ENCODE data around the gene CARD6.
"Not testable (repeated sequence)": the region's sequence is repeated elsewhere in the genome, so short reads cannot be mapped to it uniquely, and the experiment has no call there.

The CARD6 gene

DNA sequence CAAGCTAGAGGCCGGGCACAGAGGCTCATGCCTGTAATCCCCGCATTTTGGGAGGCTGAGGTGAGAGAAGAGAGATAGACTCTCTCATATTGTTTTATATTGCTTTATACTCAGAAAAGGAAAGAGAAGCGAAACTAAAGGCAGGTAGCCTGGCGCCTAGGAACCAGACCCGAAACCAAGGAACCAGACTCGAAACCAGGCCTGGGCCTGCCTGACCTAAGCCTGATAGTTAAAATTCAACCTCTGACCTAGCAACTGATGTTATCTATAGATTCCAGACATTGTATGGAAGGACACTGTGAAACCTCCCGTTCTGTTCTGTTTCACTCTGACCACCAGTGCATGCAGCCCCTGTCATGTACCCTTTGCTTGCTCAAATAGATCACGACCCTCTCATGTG, 31.1 kb downstream of the CARD6 start:
- not testable (repeated sequence) for H3K27ac ChIP-seq (ENCODE audit: low read depth, low read length); H3K9ac ChIP-seq (ENCODE audit: low read length in 5 of 5); H3K9me3 ChIP-seq (ENCODE audit: control insufficient read depth in 5 of 5, low read length in 5 of 5); H3K27me3 ChIP-seq (ENCODE audit: control insufficient read depth in 5 of 5, insufficient read depth in 4 of 5, low read length in 5 of 5); H3K4me3 ChIP-seq (ENCODE audit: low read depth in 1 of 5, low read length in 5 of 5); H3K36me3 ChIP-seq (ENCODE audit: control insufficient read depth in 5 of 5, insufficient read depth in 5 of 5, low read length in 5 of 5); H3K4me1 ChIP-seq (ENCODE audit: control insufficient read depth in 5 of 5, insufficient read depth in 5 of 5, low read length in 5 of 5)

DNA sequence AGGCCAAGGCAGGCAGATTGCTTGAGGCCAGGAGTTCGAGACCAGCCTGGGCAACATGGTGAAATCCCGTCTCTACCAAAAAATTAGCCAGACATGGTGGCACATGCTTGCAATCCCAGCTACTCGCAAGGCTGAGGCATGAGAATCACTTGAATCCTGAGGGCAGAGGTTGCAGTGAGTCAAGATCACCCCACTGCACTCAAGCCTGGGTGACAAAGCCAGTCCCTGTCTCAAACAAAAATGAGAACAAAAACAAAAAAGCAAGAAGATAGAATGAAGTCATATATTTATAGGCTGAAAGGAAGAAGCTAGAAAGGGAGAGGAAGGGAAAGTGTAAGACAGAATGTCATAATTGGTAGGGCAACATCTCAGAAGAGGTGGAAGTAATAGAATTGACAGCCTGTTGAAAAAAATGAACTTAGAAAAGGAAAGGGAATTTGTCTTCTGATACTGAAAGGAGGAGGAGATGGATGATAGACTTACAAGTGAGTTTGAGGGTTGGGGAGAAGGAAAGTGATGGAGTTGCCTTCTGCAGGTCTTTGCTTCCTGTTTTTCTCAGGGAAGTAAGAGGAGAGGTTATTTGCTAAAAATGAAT, 32.2 kb downstream of the CARD6 start:
- Histone ChIP-seq H3K36me3 (ENCODE audit: control insufficient read depth in 5 of 5, insufficient read depth in 5 of 5, low read length in 5 of 5) (no peaks in the 10 kb centered on the region), H3K4me1 (ENCODE audit: control insufficient read depth in 5 of 5, insufficient read depth in 5 of 5, low read length in 5 of 5) (no peaks in the 10 kb centered on the region), H3K9me3 (ENCODE audit: control insufficient read depth in 5 of 5, low read length in 5 of 5) (peaks cover 0 to 2% (median 0%) of the 10 kb centered on the region in 5 donors), H3K9ac (ENCODE audit: low read length in 5 of 5) (no peak overlapping the region), H3K27me3 (ENCODE audit: control insufficient read depth in 5 of 5, insufficient read depth in 4 of 5, low read length in 5 of 5) (no peaks in the 10 kb centered on the region), H3K27ac (ENCODE audit: low read depth, low read length) (no peak overlapping the region), H3K4me3 (ENCODE audit: low read depth in 1 of 5, low read length in 5 of 5) (no peak overlapping the region)

DNA sequence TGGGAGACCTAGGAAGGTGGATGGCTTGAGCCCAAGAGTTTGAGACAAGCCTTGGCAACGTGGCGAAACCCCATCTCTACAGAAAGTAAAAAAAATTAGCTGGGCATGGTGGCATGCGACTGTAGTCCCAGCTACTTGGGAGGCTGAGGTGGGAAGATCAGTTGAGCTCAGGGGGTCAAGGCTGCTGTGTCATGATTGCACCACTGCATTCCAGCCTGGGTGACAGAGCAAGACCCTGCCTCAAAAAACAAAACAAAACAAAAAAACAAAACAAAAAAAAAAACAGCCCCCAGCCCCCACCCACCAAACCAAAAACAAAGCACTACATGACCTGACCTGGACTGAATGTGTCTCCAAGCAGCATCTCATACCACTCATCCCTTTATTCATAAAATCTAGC, 34.8 kb downstream of the CARD6 start:
- H3K36me3 ChIP-seq (ENCODE audit: control insufficient read depth in 5 of 5, insufficient read depth in 5 of 5, low read length in 5 of 5), result no peaks in the 10 kb centered on the region
- H3K4me3 ChIP-seq (ENCODE audit: low read depth in 1 of 5, low read length in 5 of 5), result no peak overlapping the region
- H3K27ac ChIP-seq (ENCODE audit: low read depth, low read length), result no peak overlapping the region
- peaks cover 0 to 3% (median 2%) of the 10 kb centered on the region in 5 donors for H3K4me1 ChIP-seq (ENCODE audit: control insufficient read depth in 5 of 5, insufficient read depth in 5 of 5, low read length in 5 of 5)
- H3K27me3 ChIP-seq (ENCODE audit: control insufficient read depth in 5 of 5, insufficient read depth in 4 of 5, low read length in 5 of 5), result no peaks in the 10 kb centered on the region
- peaks cover 0 to 2% (median 0%) of the 10 kb centered on the region in 5 donors for H3K9me3 ChIP-seq (ENCODE audit: control insufficient read depth in 5 of 5, low read length in 5 of 5)
- no peak overlapping the region for H3K9ac ChIP-seq (ENCODE audit: low read length in 5 of 5)

GRCh38 chr5:40877371-40877988, 36.3 kb downstream of the CARD6 start:
- Histone ChIP-seq H3K36me3 (ENCODE audit: control insufficient read depth in 5 of 5, insufficient read depth in 5 of 5, low read length in 5 of 5) (no peaks in the 10 kb centered on the region), H3K9ac (ENCODE audit: low read length in 5 of 5) (no peak overlapping the region), H3K4me3 (ENCODE audit: low read depth in 1 of 5, low read length in 5 of 5) (no peak overlapping the region), H3K4me1 (ENCODE audit: control insufficient read depth in 5 of 5, insufficient read depth in 5 of 5, low read length in 5 of 5) (peaks cover 0 to 3% (median 2%) of the 10 kb centered on the region in 5 donors), H3K9me3 (ENCODE audit: control insufficient read depth in 5 of 5, low read length in 5 of 5) (peaks cover 0 to 2% (median 0%) of the 10 kb centered on the region in 5 donors), H3K27me3 (ENCODE audit: control insufficient read depth in 5 of 5, insufficient read depth in 4 of 5, low read length in 5 of 5) (no peaks in the 10 kb centered on the region), H3K27ac (ENCODE audit: low read depth, low read length) (no peak overlapping the region)

DNA sequence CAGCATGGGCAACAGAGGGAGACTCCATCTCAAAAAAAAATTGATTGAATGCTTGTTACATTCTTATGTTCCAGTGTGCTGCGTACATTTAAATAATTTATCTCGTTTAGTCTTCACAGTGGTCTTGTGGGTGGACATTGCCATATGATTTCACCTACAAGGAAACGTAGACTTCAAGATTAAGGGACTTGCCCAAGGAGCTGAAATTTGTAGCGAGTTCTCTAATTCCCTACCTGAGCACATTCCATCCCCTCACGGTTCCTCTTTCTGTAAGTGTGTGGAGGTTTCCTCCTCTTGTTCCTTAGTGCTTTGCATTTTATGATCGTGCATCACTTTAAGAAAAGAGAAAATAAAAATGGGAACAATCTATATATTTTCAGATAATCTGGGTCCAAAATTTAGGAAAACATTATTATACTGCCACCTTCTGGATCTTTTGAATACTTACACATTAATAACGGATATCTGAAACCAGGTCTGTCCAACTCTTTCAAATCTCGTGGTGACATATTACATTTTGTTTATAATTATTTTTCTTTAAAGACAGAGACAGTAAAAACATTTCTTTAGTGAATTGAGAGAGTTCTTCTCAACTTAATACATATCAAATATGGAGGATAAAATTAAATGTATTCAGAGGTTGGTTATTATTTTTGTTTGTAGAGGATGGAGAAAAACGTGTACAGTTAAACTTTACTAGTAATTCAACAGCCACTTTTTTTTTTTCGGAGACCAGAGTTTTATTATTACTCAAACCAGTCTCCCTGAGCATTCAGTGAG, 38.2 kb downstream of the CARD6 start:
- H3K4me1 ChIP-seq (ENCODE audit: control insufficient read depth in 5 of 5, insufficient read depth in 5 of 5, low read length in 5 of 5), result peaks cover 0 to 3% (median 2%) of the 10 kb centered on the region in 5 donors
- H3K9ac ChIP-seq (ENCODE audit: low read length in 5 of 5), result no peak overlapping the region
- peaks cover 0 to 2% (median 0%) of the 10 kb centered on the region in 5 donors for H3K9me3 ChIP-seq (ENCODE audit: control insufficient read depth in 5 of 5, low read length in 5 of 5)
- H3K36me3 ChIP-seq (ENCODE audit: control insufficient read depth in 5 of 5, insufficient read depth in 5 of 5, low read length in 5 of 5), result no peaks in the 10 kb centered on the region
- H3K27ac ChIP-seq (ENCODE audit: low read depth, low read length), result no peak overlapping the region
- no peak overlapping the region for H3K4me3 ChIP-seq (ENCODE audit: low read depth in 1 of 5, low read length in 5 of 5)
- no peaks in the 10 kb centered on the region for H3K27me3 ChIP-seq (ENCODE audit: control insufficient read depth in 5 of 5, insufficient read depth in 4 of 5, low read length in 5 of 5)

- Histone ChIP-seq H3K9me3 (ENCODE audit: control insufficient read depth in 5 of 5, low read length in 5 of 5) (peaks cover 0 to 2% (median 0%) of the 10 kb centered on the region in 5 donors), H3K9ac (ENCODE audit: low read length in 5 of 5) (no peak overlapping the region), H3K27ac (ENCODE audit: low read depth, low read length) (no peak overlapping the region), H3K27me3 (ENCODE audit: control insufficient read depth in 5 of 5, insufficient read depth in 4 of 5, low read length in 5 of 5) (no peaks in the 10 kb centered on the region), H3K4me1 (ENCODE audit: control insufficient read depth in 5 of 5, insufficient read depth in 5 of 5, low read length in 5 of 5) (peaks cover 0 to 3% (median 2%) of the 10 kb centered on the region in 5 donors), H3K36me3 (ENCODE audit: control insufficient read depth in 5 of 5, insufficient read depth in 5 of 5, low read length in 5 of 5) (no peaks in the 10 kb centered on the region), H3K4me3 (ENCODE audit: low read depth in 1 of 5, low read length in 5 of 5) (no peak overlapping the region)
Measured at GRCh38 chr5:40882291-40882690, 41.1 kb downstream of the CARD6 start.

- not testable (repeated sequence) for H3K9ac ChIP-seq (ENCODE audit: low read length in 5 of 5); H3K27ac ChIP-seq (ENCODE audit: low read depth, low read length); H3K27me3 ChIP-seq (ENCODE audit: control insufficient read depth in 5 of 5, insufficient read depth in 4 of 5, low read length in 5 of 5); H3K9me3 ChIP-seq (ENCODE audit: control insufficient read depth in 5 of 5, low read length in 5 of 5); H3K36me3 ChIP-seq (ENCODE audit: control insufficient read depth in 5 of 5, insufficient read depth in 5 of 5, low read length in 5 of 5); H3K4me1 ChIP-seq (ENCODE audit: control insufficient read depth in 5 of 5, insufficient read depth in 5 of 5, low read length in 5 of 5); H3K4me3 ChIP-seq (ENCODE audit: low read depth in 1 of 5, low read length in 5 of 5)
Measured at GRCh38 chr5:40883051-40883450, 41.9 kb downstream of the CARD6 start.

DNA sequence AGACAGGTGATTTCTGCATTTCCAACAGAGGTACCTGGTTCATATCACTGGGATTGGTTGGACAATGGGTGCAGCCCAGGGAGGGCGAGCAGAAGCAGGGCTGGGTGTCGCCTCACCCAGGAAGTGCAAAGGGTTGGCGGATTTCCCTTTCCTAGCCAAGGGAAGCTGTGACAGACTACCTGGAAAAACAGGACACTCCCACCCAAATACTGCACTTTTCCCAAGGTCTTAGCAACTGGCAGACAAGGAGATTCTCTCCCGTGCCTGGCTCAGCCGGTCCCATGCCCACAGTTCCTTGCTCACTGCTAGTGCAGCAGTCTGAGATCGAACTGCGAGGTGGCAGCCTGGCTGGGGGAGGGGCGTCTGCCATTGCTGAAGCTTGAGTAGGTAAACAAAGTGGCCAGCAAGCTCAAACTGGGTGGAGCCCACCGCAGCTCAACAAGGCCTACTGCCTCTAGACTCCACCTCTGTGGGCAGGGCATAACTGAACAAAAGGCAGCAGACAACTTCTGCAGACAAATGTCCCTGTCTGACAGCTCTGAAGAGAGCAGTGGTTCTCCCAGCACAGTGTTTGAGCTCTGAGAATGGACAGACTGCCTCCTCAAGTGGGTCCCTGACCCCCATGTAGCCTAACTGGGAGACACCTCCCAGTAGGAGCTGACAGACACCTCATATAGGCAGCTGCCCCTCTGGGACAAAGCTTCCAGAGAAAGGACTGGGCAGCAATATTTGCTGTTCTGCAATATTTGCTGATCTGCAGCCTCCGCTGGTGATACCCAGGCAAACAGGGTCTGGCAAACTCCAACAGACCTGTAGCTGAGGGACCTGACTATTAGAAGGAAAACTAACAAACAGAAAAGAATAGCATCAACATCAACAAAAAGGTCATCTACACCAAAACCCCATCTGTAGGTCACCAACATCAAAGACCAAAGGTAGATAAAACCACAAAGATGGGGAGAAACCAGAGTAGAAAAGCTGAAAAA, 54.6 kb downstream of the CARD6 start:
- H3K4me1 ChIP-seq (ENCODE audit: control insufficient read depth in 5 of 5, insufficient read depth in 5 of 5, low read length in 5 of 5); H3K27ac ChIP-seq (ENCODE audit: low read depth, low read length); H3K9me3 ChIP-seq (ENCODE audit: control insufficient read depth in 5 of 5, low read length in 5 of 5); H3K36me3 ChIP-seq (ENCODE audit: control insufficient read depth in 5 of 5, insufficient read depth in 5 of 5, low read length in 5 of 5); H3K4me3 ChIP-seq (ENCODE audit: low read depth in 1 of 5, low read length in 5 of 5); H3K9ac ChIP-seq (ENCODE audit: low read length in 5 of 5); H3K27me3 ChIP-seq (ENCODE audit: control insufficient read depth in 5 of 5, insufficient read depth in 4 of 5, low read length in 5 of 5): not testable (repeated sequence)

DNA sequence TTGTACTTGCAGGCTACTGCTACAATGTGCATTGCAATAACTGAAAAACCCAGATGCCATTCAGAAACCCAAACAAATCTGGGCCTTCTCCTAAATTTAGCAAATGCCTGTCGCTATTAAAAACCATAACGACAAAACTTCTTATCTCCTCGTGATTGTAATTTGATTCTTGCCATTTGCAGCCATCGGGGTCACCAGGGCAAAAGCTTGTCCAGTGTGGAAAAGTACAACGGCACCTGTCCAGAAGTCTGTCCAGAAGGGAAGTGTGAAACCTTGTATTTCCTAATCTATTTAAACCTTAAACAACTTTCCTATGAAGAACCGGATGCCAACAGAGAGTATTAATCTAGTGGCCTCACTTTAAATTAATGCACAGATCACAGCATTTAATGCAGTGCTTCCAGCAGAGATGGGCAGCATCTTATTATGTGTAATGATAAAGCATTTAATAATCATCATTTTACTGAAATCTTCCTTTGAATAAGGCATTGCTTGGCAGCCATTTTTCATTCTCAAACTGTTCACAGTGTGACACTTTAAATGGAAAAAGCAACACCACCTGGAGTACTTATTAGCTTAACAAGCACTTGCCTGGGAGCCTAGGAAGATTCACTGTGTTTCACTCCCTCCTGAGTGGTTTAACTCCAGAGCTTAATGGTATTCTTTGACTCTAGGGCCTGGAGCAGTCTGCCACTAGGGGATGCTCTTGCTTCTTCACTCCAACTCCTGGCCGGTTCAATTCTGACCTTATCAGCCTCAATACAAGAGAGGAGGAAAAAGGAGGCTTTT, 63.2 kb downstream of the CARD6 start:
- H3K27ac ChIP-seq (ENCODE audit: low read depth, low read length), result peak overlapping the region; percentile 47
- no peak overlapping the region for H3K4me3 ChIP-seq (ENCODE audit: low read depth in 1 of 5, low read length in 5 of 5)
- H3K4me1 ChIP-seq (ENCODE audit: control insufficient read depth in 5 of 5, insufficient read depth in 5 of 5, low read length in 5 of 5), result peaks cover 2 to 19% (median 12%) of the 10 kb centered on the region in 5 donors
- H3K9me3 ChIP-seq (ENCODE audit: control insufficient read depth in 5 of 5, low read length in 5 of 5), result no peaks in the 10 kb centered on the region
- no peaks in the 10 kb centered on the region for H3K27me3 ChIP-seq (ENCODE audit: control insufficient read depth in 5 of 5, insufficient read depth in 4 of 5, low read length in 5 of 5)
- H3K36me3 ChIP-seq (ENCODE audit: control insufficient read depth in 5 of 5, insufficient read depth in 5 of 5, low read length in 5 of 5), result no peaks in the 10 kb centered on the region
- H3K9ac ChIP-seq (ENCODE audit: low read length in 5 of 5), result no peak overlapping the region

Measured in subcutaneous abdominal adipose tissue (tissue), 5 donors.